A549 (cell line): ENCODE data around the gene ASCL2.

Experiments used
- CEBPB ChIP-seq, 2 experiments: fragments of >200 bp in 1 of 2; sonication (Bioruptor Twin) in 1 of 2; formaldehyde crosslinking in 1 of 2; IDR thresholded peaks; 2 replicates each; pipeline ENCODE4 v1.6.1; 2012 to 2016
- E2F6 ChIP-seq: IDR thresholded peaks from 2 replicates; pipeline ENCODE4 v1.6.1; 2012; ENCODE audit warnings: low read depth, borderline replicate concordance
- EP300 ChIP-seq, 2 experiments: fragments of >200 bp; sonication (Bioruptor Twin); formaldehyde crosslinking; IDR thresholded peaks; 2 replicates in 1 of 2; 3 replicates in 1 of 2; pipeline ENCODE4 v1.6.1; 2016 to 2017
- JUN ChIP-seq, 2 experiments: fragments of >200 bp; sonication (Bioruptor Twin); formaldehyde crosslinking; IDR thresholded peaks; 2 replicates in 1 of 2; 3 replicates in 1 of 2; pipeline ENCODE4 v1.6.1; 2016 to 2017
- PBX3 ChIP-seq: IDR thresholded peaks from 2 replicates; pipeline ENCODE4 v1.6.1; 2012
- POLR2A ChIP-seq: IDR thresholded peaks from 2 replicates; pipeline ENCODE4 v1.6.1; 2012; ENCODE audit warnings: mild to moderate bottlenecking, low read length
- POLR2AphosphoS2 ChIP-seq: conservative IDR thresholded peaks from 2 replicates; pipeline ENCODE4 v1.6.1; 2012; ENCODE audit warnings: low read length, improper control_type of control experiment, inconsistent platforms
- REST ChIP-seq: fragments of 200-600 bp; sonication (generic); IDR thresholded peaks from 2 replicates; pipeline ENCODE4 v1.6.1; 2016; ENCODE audit warnings: antibody characterized with exemption, mild to moderate bottlenecking, moderate library complexity
- TF ChIP-seq, protein P1 (sequence below): fragments of >200 bp; sonication (Bioruptor Twin); formaldehyde crosslinking; IDR thresholded peaks from 3 replicates; pipeline ENCODE4 v1.5.1; 2016

DNA sequence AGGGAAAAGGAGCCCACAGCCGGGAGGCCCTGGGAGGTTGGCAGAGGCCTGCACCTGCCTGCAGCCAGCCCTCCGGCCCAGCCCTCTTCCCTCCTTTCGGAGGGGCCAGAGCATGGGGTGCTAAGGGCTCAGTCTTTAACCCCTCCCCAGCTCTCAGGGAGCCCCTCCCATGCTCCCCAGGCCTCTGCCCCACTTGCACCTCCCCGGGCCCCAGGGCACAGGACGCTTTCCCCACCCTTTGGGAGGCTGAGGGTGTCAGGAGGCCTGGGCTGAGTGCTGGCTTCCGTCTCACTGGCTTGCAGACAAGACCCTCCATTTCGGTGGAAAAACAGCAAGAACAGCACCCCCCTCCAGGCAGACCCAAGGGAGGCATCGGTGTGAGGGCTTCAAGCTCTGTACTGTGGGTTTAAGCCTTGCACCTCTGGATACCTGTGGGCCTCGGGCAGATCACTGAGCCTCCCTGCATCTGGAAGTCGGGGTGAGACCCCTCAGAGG is 7.3 kb downstream of the ASCL2 start:
- TF ChIP-seq, protein P1, sequence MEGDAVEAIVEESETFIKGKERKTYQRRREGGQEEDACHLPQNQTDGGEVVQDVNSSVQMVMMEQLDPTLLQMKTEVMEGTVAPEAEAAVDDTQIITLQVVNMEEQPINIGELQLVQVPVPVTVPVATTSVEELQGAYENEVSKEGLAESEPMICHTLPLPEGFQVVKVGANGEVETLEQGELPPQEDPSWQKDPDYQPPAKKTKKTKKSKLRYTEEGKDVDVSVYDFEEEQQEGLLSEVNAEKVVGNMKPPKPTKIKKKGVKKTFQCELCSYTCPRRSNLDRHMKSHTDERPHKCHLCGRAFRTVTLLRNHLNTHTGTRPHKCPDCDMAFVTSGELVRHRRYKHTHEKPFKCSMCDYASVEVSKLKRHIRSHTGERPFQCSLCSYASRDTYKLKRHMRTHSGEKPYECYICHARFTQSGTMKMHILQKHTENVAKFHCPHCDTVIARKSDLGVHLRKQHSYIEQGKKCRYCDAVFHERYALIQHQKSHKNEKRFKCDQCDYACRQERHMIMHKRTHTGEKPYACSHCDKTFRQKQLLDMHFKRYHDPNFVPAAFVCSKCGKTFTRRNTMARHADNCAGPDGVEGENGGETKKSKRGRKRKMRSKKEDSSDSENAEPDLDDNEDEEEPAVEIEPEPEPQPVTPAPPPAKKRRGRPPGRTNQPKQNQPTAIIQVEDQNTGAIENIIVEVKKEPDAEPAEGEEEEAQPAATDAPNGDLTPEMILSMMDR: no peak
- TF ChIP-seq EP300 (IDR thresholded peaks at IDR 0.05): no peak
- TF ChIP-seq JUN (IDR thresholded peaks at IDR 0.05): no peak
- TF ChIP-seq POLR2A: no peak
- TF ChIP-seq CEBPB (IDR thresholded peaks at IDR 0.05): no peak
- no peak for TF ChIP-seq PBX3
- no peak for TF ChIP-seq REST
- TF ChIP-seq POLR2AphosphoS2: no peak
- TF ChIP-seq E2F6: no peak
